LNCaP clone FGC (cell line): ENCODE measurements around the gene LSAMP.

ENCODE experiments used
- DNase-seq: peaks from one replicate; pipeline ENCODE4 v3.0.0-alpha.2; 2011; ENCODE audit warnings: low read depth
- H3K4me3 ChIP-seq: 2 replicates; pipeline ENCODE4 v1.5.1; 2011; ENCODE audit warnings: mild to moderate bottlenecking, low read depth, low read length, control low read depth
- TF ChIP-seq, protein P1 (sequence below): IDR thresholded peaks from 2 replicates; pipeline ENCODE4 v1.5.1; 2012; ENCODE audit warnings: mild to moderate bottlenecking; ENCODE audit not compliant: control insufficient read depth, insufficient read depth; ENCODE audit errors: extremely low read depth

Gene LSAMP

DNA sequence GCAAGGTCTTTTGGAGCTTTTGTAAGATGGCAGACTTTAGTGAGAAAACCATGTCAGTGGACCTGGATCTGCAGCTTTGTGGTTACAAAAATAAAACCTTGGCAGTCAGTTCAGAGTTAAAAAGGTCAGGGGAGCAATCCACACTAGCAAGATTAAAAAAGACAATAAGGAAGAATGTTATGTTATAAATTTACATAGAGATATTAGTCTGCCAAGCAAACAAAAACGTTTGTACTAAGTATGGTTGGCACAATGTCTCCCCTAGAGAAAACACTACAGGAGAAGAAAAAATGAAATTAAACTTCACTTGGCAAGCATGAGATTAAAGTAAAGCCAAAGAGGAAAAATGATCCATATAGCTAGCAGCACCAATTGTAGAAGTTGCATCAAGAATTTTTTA lies 205.0 kb downstream of the LSAMP start:
- no peak for DNase-seq
- H3K4me3 ChIP-seq = no peak overlapping the region
- TF ChIP-seq, protein P1, sequence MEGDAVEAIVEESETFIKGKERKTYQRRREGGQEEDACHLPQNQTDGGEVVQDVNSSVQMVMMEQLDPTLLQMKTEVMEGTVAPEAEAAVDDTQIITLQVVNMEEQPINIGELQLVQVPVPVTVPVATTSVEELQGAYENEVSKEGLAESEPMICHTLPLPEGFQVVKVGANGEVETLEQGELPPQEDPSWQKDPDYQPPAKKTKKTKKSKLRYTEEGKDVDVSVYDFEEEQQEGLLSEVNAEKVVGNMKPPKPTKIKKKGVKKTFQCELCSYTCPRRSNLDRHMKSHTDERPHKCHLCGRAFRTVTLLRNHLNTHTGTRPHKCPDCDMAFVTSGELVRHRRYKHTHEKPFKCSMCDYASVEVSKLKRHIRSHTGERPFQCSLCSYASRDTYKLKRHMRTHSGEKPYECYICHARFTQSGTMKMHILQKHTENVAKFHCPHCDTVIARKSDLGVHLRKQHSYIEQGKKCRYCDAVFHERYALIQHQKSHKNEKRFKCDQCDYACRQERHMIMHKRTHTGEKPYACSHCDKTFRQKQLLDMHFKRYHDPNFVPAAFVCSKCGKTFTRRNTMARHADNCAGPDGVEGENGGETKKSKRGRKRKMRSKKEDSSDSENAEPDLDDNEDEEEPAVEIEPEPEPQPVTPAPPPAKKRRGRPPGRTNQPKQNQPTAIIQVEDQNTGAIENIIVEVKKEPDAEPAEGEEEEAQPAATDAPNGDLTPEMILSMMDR = no peak

DNA sequence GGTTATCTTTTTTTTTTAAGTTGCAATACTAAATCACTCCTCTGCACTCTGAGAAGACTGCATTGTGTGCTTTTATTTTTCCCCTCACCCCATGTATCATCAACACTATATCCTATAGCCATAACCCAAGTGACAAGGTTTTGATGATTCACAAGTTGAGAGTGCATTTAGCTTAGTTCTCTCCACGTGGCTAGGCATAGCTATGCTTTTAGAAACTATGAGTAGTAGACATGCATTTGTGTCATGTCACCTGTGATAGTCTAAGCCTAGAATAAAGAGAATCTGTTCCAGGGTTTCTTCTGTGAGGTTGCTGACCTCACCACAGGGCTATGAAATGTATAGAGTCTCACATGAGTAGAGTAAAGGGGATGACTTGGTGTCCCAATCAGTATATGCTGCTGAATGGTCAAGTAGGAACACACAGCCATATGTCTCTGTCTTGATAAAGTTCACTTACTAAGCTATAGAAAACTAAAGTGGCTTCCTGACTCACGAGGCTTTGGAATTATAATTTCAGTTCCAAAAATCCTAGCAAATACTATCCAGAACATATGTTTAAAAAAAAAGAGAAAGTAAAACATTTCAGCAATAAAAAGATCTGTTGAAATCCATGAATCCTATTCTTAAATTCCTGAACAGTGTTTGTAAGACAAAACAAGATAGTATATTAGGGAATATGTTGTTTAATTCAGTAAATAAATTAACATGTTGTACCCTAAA lies 206.3 kb downstream of the LSAMP start:
- H3K4me3 ChIP-seq = no peak overlapping the region
- DNase-seq = no peak
- TF ChIP-seq, protein P1 = no peak

DNA sequence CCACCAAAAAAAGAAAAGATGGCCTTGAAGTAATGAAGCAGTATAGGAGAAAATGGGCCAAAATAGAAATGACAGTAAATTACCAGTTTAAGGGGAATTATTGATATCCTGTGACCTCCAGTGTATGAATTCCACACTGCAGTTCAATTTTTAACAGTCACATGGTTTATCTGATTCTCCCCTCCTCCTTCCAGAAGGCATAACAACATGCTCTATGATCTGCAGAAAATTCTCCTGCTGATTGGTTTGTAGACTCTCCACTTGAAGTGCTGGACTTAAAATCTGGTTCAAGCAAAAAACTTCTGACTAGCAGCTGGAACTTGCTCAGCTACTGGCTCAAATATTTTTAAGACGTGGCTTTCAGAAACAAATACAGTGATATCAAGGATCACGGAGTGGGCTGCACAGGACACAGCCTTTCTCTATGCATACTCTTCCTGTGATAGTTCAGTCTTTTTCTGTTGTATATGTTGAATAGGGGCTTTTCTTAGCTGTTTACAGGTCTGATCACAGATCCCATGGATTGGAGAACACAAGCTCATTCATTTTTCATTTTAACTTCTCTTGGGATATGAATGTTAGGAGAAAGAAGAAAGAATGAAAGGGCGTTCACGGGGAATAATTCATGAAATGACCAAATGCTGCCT lies 211.5 kb downstream of the LSAMP start:
- no peak for DNase-seq
- no peak overlapping the region for H3K4me3 ChIP-seq
- TF ChIP-seq, protein P1 = no peak

DNA sequence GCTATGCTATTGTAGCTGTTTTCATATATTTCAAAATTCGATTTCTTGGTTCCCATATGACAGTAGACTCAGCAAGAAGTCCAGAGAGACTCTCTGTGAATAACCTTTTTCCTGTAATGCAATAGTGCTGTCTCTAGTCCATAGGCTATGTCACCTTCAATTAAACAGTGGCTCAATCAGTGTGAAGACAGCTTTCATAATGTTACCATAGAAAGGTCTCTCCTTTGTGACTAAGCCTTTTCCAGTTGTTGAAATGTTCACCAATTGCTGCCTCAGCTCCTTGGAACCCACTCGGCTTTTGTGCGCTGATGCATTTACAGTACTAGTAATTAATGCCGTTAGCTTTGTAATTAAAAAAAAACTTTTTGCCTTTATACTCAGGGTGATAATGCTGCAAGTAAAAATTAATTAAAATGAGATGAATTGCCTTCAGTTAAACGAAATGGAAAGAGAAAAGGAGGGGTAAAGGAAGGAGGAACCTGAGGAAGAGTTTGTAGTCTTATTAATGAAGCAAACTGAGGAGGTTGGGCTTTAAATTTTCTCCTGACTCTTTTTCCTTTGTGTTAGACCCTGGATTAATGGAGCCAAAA lies 214.8 kb downstream of the LSAMP start:
- TF ChIP-seq, protein P1 = no peak
- H3K4me3 ChIP-seq = no peak overlapping the region
- DNase-seq = no peak

DNA sequence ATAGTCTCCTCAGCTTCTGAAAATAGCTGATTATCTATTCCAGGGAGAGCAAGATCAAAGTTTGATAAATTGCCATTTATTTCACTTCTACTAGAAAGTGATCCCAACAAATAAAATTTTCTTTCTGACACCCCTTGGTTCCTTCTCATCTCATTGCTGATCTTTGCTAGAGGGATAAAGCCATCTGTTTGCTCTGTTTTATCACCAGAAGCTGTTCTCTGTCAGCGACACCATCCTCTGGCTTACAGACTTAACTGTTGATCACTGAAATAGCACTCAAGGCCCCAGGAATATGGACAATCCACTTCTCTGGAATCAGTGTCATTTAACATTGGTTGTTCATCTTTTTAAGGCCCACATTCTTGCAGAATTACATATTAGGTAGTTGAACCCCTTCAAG lies 219.0 kb downstream of the LSAMP start:
- no peak overlapping the region for H3K4me3 ChIP-seq
- TF ChIP-seq, protein P1 = no peak
- no peak for DNase-seq

DNA sequence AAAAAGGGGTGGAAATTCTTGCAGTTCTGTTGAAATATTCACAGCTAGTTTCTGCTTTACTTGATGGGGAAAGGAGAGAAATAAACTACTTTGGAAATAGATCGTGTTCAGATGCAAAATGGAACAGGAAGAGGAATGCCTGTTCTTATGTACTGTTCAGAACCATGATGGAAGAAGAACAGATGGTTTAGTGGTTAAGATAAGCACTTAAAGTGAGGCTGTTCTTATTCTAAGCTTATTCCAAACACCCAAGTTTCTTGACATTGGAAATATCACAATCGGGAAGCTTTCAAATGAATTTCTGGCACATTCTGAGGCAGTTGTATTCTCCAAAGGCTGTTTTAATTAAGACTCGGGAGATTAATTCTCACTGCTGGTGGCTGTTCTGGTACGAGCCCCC lies 228.5 kb downstream of the LSAMP start:
- no peak overlapping the region for H3K4me3 ChIP-seq
- no peak for DNase-seq
- TF ChIP-seq, protein P1 = no peak
